ENCODE measurements around the gene KRT23. TPM values are rescaled to one million over a fixed set of nuclear protein-coding genes. Genes with fewer than 3 reads are reported as not detected.

Gene KRT23
- total and polyA plus RNA-seq, 11 donors = 0.16 TPM; not detected in 10

- H3K27me3 ChIP-seq = peaks cover 0 to 7% (median 0%) of the 10 kb centered on the region in 9 donors
- H3K9me3 ChIP-seq = no peaks in the 10 kb centered on the region
Observed at GRCh38 chr17:40883031-40883430, 54.4 kb downstream of the KRT23 start.

GRCh38 chr17:40879026-40879425 lies 58.4 kb downstream of the KRT23 start:
- TF ChIP-seq POLR2A (IDR thresholded peaks at IDR 0.05) = no peak
- TF ChIP-seq CTCF (IDR thresholded peaks at IDR 0.05) = no peak
- Histone ChIP-seq H3K27me3 (no peaks in the 10 kb centered on the region), H3K4me3 (no peak overlapping the region), H3K4me1 (no peaks in the 10 kb centered on the region), H3K27ac (no peak overlapping the region), H3K36me3 (no peaks in the 10 kb centered on the region), H3K9me3 (no peaks in the 10 kb centered on the region)
- ATAC-seq (no peak), DNase-seq (no peak)
- WGBS, 4 donors = 90 to 100% (median 98%) methylated on average over 1 of the region's 1 CpG
- intact Hi-C loops (cut with DNase I) = no loop called here

More at GRCh38 chr17:40883031-40883430, 54.4 kb downstream of the KRT23 start:
- ATAC-seq (no peak), DNase-seq (no peak)
- intact Hi-C loops (cut with DNase I) = no loop called here
- no peak overlapping the region for H3K27ac ChIP-seq
- WGBS, 4 donors = 75 to 89% (median 86%) methylated on average over 1 of the region's 1 CpG
- no peak for TF ChIP-seq CTCF (IDR thresholded peaks at IDR 0.05)
- no peak for TF ChIP-seq POLR2A (IDR thresholded peaks at IDR 0.05)
- no peaks in the 10 kb centered on the region for H3K4me1 ChIP-seq
- H3K4me3 ChIP-seq = no peak overlapping the region
- H3K36me3 ChIP-seq = no peaks in the 10 kb centered on the region

DNA sequence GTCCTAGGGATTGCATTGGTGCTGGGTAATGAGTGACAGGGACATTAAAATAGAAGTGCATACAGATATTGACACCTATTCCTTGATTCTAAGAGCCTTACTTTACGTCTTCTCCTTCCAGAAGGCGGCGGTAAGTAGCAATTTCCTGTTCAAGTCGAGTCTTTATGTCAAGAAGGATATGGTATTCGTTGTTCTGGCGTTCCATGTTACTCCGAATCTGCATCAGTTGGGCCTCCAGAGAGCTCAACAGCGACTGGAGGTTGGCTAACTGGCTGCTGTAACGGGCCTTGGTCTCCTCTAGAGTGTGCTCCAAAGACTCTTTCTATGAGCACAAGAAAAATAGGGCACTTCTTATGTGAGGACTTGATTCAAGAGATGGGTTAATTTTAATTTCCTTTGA lies 59.4 kb downstream of the KRT23 start:
- no peak for DNase-seq
- no peaks in the 10 kb centered on the region for H3K4me1 ChIP-seq
- no peak for ATAC-seq
- no peaks in the 10 kb centered on the region for H3K27me3 ChIP-seq
- no peaks in the 10 kb centered on the region for H3K9me3 ChIP-seq
- H3K36me3 ChIP-seq = no peaks in the 10 kb centered on the region
- intact Hi-C loops (cut with DNase I) = no loop called here
- H3K27ac ChIP-seq = no peak overlapping the region
- no peak overlapping the region for H3K4me3 ChIP-seq
- WGBS, 4 donors = 85 to 91% (median 90%) methylated on average over 9 of the region's 9 CpGs
- TF ChIP-seq POLR2A (IDR thresholded peaks at IDR 0.05) (no peak), CTCF (IDR thresholded peaks at IDR 0.05) (no peak)

GRCh38 chr17:40873801-40874200 lies 63.6 kb downstream of the KRT23 start:
- intact Hi-C loops (cut with DNase I) = no loop called here
- DNase-seq = no peak
- TF ChIP-seq CTCF (IDR thresholded peaks at IDR 0.05) = no peak
- WGBS, 4 donors = 74 to 96% (median 94%) methylated on average over 1 of the region's 1 CpG
- Histone ChIP-seq H3K9me3 (no peaks in the 10 kb centered on the region), H3K27ac (no peak overlapping the region), H3K36me3 (no peaks in the 10 kb centered on the region), H3K4me3 (no peak overlapping the region), H3K27me3 (peaks cover 0 to 19% (median 0%) of the 10 kb centered on the region in 9 donors), H3K4me1 (no peaks in the 10 kb centered on the region)
- ATAC-seq = no peak
